NCI-H1417 treated with DMSO at 0.1 percent for 48 hours (cell line): ENCODE measurements around the gene ESRP2.

Experiments used
- DNase-seq: peaks from one replicate; lab custom pipeline; 2025; lab: John Stamatoyannopoulos, UW

The ESRP2 gene

DNA sequence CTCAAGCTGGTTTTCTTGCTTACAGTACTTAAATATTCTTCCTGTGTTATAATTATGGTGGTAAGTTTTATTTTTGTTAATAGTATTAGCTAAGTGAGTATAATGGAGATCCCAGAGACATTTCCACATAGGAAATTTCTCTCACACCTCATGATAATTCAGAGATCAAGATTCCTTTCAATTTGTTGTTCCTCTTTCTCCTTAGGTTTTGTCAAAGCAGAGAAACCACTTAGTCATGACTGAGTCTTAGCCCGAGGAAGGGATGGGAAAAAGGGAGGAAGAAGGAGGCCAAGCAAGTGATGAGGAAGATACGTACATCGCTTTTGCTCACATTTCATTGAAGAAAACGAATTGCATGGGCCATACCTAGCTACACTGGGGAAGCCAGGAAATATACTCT is 18.4 kb downstream of the ESRP2 start:
- no peak for DNase-seq

DNA sequence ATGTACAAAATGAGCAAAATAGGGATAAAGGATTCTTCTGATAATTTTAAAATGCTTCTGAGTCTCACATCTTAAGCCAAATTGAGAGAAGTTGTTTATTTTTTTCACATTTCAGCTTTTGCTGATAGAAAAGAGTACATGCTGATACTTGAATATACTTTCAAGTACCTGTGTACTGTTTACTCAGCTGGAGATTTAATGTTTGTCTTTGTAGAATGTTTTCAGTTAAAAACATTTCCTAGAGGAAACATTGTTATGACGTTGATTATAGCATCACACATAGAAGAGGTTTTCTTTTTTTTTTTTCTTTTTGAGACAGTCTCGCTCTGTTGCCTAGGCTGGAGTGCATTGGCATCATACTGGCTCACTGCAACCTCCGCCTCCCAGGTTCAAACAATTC is 19.7 kb downstream of the ESRP2 start:
- no peak for DNase-seq

DNA sequence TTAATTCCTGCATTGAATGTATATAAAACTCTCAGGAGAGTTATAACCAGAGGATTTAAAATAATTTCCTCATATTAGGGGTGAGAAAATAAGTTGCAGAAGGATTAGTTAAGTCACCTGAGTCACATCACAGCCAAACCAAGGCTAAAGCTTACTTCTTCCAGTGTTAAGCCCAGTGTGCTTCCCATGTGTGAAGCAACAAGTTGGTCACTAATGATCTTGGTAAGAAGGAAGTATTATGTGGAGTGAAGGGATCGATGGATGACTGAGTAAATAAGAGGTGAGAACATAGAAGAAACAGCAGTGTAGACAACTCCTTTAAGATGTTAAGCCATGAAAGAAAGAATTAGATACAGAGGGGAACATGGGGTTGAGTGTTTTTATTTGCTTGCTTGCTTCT is 20.6 kb downstream of the ESRP2 start:
- no peak for DNase-seq

DNA sequence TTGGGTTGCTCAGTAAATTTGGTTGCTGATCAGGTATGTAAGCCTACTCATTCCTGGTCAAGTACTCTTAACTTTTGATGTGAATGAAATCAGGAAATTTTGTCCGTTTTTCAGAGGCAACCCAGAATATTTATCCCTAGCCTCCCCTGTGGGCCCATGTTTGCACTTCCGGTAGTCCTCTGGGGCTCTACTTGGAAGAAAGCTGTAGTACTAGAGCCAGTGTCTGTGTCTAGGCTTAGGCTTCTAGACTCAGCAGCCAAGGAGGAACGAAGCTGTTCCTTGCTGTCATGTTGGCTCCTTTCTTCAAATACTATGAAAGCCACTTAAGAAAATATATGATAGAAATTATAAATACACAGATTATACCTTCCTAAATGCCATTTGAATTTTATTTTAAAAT is 21.2 kb downstream of the ESRP2 start:
- DNase-seq = no peak

DNA sequence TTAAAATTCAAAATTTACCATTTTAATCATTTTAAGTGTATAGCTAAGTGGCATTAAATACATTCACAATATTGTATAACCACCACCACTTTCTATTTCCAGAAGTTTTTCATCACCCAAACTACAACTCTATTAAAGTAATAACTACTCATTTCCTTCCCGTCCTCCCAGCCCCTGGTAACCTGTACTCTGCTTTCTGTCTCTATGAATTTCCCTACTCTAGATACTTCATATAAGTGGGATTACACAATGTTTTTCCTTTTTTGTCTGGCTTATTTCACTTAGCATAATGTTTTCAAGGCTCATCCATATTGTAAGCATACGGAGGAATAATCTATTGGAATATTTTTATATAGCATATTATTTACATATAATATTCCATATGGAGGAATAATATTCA is 29.7 kb downstream of the ESRP2 start:
- no peak for DNase-seq

DNA sequence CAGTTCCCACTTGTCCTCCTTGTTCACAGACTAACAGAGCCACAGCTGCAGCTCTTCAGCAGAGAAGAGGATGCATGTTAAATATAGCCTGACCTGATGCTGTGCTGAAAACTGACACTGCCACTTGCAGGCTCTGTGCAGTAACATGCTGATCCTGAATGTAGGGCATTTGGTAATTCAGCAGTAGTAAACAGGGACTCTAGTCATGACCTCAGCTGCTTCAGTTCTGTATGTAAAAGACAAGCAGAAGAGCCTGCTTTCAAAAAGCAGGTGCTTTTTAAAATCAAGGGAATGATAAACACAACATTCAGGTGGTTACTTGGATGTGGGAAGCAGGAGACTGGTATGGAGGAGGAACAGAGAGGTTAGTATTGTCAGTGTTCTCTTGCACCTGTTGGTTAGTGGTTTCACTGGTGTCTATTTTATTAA is 33.8 kb downstream of the ESRP2 start:
- no peak for DNase-seq

DNA sequence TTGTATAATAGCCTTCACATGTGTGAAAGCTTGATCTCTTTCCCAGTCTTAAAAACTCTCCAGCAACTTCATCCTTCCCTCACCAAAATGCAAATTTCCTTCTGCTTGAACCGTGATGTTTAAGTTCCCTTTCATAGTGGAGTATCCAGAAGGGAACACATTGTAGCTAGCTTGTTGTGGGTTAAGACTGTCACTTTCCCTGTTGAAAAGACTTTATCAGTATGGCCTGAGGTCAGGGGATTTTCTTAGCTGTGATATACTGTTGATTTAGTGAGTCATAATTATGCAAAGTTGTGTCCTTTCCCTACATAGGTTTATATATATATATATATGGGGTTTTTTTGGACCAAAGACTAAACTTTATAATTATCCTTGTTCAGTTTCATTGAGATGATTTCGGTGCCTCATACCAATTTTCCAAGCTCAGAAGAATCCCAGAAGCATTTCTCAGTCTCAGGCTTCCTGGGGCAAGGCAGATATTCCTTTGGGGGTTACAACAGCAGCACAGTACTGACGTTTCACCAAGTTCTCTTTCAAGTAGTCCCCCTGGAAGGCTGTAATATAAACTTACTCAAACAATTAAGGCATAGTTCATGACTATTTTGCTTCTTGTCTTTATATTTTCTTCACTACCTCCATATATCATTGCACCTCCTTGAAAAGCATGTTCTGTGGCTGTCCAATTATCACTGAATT is 35.7 kb downstream of the ESRP2 start:
- DNase-seq = no peak

DNA sequence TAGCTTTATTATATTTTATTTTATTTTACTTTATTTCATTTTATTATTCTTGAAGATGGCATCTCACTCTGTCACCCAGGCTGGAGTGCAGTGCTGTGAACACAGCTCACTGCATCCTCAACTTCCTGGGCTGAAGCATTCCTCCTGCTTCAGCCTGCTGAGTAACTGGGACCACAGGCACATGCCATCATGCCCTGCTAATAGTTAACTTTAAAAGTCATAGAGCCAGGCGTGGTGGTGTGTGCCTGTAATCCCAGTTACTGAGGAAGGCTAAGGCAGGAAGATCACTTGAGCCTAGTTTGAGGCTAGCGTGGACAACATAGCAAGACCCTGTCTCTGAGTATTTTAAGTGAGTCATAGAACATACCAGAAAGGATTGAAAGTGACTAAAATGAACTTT is 38.7 kb downstream of the ESRP2 start:
- DNase-seq = no peak

DNA sequence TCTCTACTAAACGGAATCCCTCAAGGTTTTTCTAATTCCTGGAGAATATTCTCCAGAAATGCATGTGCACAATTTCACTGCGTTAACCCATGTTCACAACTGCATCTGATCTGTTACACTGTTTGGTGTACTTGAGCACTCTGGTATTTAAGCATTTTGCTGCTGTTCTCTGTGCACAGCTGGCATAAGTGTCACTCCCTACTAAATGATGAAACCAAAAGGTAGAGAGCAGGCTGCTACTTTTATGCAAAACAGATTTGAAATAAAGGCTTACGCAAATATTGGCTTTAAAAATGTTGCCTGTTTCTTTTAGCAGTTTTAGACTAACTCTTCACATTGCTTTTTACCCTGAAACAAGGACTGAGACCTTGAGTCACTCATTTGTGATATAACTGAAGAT is 41.7 kb downstream of the ESRP2 start:
- DNase-seq = no peak

DNA sequence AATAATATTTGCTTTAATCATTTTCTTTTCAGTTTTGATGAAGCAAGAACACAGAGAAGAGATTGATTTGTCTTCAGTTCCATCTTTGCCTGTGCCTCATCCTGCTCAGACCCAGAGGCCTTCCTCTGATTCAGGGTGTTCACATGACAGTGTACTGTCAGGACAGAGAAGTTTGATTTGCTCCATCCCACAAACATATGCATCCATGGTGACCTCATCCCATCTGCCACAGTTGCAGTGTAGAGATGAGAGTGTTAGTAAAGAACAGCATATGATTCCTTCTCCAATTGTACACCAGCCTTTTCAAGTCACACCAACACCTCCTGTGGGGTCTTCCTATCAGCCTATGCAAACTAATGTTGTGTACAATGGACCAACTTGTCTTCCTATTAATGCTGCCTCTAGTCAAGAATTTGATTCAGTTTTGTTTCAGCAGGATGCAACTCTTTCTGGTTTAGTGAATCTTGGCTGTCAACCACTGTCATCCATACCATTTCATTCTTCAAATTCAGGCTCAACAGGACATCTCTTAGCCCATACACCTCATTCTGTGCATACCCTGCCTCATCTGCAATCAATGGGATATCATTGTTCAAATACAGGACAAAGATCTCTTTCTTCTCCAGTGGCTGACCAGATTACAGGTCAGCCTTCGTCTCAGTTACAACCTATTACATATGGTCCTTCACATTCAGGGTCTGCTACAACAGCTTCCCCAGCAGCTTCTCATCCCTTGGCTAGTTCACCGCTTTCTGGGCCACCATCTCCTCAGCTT is 45.0 kb downstream of the ESRP2 start:
- DNase-seq = no peak

DNA sequence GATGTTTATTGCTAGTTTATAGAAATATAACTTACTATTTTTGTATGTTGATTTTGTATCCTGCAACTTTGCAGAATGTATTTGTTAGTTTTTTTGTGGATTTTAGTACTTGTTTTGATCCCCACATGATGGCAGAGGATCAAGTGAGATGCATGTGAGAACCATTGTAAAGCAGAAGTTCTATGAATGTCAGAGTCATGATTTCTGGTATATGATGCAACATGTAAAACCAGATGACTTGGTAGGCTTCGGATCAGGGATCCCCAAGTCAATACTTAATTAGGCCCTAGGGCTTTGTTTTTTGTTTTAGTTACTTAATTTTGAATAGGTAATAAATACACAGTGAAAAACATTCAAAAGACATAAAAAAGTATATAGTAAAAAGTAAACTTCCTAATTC is 45.8 kb downstream of the ESRP2 start:
- no peak for DNase-seq

DNA sequence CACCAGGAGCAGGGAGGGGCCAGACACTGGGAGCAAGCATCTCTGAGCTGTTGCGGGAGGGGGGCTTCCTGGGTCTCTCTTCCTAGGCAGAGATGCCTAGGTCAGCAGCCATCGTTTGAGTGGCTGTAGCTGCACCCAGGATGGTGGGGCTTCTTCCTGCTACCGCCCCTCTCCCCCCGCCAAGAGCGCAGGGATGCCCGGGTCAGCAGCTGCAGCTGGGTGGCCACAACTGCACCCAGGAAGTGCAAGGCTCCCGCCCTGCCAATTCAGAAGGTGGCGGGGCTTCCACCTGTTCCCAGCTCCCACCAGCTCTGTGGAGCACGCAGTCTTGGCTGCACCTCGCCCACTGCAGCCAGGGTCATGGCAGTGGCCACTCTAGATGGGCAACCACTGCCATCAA is 47.8 kb downstream of the ESRP2 start:
- DNase-seq = no peak

DNA sequence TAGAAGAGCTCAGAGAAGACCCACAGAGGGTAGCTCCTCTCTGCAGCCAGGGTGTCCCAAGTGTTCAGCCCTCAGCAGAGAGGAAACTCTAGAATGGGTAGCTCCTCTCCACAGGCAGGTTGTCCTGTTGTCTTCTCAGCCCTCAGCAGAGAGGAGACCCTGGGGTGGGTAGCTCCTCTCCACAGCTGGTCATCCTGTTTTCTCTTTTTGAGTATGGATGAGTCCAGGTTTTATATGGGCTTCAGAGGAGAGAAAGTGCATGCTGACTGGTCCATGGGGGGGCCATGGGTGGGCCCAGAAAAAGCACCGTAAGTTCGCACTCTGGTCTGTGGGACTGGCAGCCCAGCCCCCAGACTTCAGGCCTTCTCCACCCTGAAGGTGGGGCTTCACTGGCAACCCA is 48.4 kb downstream of the ESRP2 start:
- DNase-seq = no peak

DNA sequence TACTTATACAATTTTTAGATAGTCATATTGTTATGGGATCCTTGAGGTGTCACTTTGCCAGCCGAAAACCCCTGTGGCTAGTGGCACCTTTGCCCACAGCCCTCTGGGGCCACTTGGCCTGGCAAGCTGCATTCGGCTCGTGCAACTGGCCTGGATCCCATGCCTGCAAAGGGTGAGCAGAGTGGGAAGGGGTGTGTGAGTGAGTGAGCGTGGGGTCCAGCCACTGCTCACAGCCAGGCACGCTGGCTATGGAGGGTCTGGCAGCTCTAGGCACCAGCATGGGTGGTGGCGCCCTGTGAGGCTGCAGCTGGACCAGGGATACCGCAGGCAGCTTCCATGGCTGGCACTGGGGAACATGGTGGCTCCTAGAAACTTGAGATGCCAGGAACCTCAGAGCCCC is 49.0 kb downstream of the ESRP2 start:
- no peak for DNase-seq

DNA sequence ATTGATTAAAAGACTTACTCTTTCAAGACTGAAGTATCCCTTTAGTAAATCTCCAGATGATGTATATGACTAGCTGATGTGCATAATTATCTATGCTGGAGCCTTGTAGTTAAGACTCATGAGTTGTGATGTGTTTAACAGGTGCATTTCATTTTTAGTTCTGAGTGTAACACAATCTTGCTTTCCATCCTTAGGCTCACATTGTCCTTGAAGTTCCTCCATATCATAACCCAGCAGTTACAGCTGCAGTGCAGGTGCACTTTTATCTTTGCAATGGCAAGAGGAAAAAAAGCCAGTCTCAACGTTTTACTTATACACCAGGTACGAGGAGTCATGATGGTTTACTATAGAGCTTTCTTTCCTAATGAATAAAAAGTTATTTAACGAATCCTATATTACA is 52.9 kb downstream of the ESRP2 start:
- DNase-seq = no peak

DNA sequence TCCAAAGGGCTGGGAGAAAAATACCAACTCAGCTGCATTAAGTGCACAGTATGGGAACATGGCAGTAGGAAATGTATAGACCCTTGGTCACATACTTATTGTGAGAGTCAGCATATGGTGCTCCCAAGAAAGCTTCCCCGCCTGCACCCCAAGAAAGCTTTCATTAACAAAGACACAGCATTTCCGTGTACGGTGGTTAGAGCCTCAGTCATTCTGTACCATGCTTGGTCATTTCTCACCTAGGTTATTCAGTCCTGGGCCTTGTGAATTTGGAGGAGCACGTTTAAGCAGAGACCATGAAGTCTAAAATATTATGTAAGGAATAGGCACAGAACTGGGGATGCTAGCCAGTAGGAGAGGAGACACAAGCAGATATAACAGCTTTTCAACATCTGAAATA is 56.1 kb downstream of the ESRP2 start:
- no peak for DNase-seq

DNA sequence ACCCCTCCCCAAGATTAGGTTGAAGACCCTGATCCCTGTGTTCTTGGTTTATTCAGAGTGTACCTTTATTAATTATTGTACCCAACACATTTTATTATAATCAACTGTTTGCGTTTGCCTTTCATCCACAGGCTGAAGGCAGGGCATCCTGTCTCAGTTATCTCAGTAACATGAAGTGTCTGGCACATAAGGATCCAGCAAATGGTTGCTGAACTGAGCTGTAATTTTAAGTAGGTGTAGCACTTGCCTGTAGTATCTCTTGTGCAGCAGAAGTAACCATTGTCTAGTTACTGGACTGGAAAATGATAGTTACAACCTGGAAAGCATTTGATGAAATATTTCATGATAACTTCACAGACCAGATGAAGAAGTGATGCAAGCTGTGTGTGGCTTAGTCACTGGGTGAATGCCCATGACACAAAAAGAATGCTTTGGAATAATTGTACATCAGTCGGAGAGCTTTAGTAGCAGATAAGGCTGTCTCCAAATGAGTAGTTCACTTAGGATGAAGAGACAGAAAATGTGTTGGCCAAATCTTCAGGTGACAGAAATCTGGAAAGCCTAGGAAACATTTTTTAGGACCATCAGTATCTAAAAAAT is 56.6 kb downstream of the ESRP2 start:
- no peak for DNase-seq
